ENCODE results near the gene CTSC. TPM values are rescaled to one million over a fixed set of nuclear protein-coding genes. Genes with fewer than 3 reads are reported as not detected.

The CTSC gene
- total RNA-seq: 13.0 and 37.5 TPM in 2 replicates

DNA sequence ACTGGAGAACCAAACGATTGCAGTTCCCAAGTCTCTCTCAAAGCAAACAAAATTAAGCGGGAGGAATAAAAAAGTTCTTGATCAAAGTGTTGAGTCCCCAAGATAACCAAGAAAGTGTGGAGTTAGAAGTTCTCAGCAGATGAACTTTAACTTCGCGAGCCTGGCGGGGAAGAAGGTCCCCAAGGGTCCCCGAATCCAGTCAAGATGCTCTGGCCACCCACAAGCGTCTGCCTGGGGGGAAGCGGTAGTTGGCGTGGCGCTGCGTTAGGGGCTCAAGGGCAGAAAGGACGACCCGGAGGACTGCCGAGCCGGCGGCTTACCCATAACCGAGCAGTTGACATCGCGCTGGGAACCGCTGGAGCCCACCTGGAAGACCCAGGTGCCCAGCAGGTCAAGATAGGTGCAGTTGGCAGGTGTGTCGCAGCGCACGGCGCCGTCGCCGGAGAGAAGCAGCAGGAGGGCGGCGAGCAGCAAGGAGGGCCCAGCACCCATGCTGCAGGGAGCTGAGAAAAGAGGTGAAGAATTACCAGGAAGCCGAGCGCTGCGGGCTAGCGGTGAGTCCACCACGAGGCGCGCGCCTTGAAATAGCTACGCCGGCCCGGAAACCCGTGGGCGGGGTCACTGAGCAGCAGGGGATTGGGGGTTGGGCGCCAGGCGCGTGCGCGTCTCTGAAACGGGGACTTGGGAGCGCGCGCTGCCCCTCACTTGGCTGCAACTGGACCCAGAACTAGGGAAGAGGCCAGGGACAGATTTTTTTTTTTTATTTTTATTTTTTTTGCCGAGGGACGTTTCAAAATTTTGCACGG lies at the start of gene CTSC:
Gene CTSC, minus strand, starts transcription at position 556 of the 806 bp plus-strand sequence. Its CDS starts 64 bp downstream, at position 492.

Other genes starting within 250 kb of the CTSC start
- 2.0 and 2.9 TPM in 2 replicates for gene RAB38, start 162.3 kb downstream of the CTSC start, total RNA-seq

Data from placental epithelial cell (primary cell).